ENCODE measurements around the gene ARID1A.

Gene ARID1A

GRCh38 chr1:26824731-26825130 lies 128.9 kb downstream of the ARID1A start:
- peak overlapping the region; percentile 92 for H3K27ac Mint-ChIP-seq
- no peaks in the 10 kb centered on the region for H3K27me3 Mint-ChIP-seq
- no peaks in the 10 kb centered on the region for H3K36me3 Mint-ChIP-seq
- H3K4me3 Mint-ChIP-seq, result peak overlapping the region; percentile 90
- H3K4me1 Mint-ChIP-seq (ENCODE audit: low read depth), result peaks cover 52% of the 10 kb centered on the region
- no peaks in the 10 kb centered on the region for H3K9me3 Mint-ChIP-seq (ENCODE audit: low read depth)

GRCh38 chr1:26826261-26827105 lies 130.7 kb downstream of the ARID1A start, which contains the start of gene ZDHHC18:
Gene ZDHHC18, plus strand, starts transcription at chr1:26826688. Its CDS starts 117 bp downstream, at chr1:26826805.
- Mint-ChIP-seq H3K27me3 (no peaks in the 10 kb centered on the region), H3K4me1 (ENCODE audit: low read depth) (peaks cover 56% of the 10 kb centered on the region), H3K36me3 (no peaks in the 10 kb centered on the region), H3K27ac (peak within 1 kb of the TSS; percentile 98), H3K9me3 (ENCODE audit: low read depth) (no peaks in the 10 kb centered on the region), H3K4me3 (peak within 1 kb of the TSS; percentile 95)

DNA sequence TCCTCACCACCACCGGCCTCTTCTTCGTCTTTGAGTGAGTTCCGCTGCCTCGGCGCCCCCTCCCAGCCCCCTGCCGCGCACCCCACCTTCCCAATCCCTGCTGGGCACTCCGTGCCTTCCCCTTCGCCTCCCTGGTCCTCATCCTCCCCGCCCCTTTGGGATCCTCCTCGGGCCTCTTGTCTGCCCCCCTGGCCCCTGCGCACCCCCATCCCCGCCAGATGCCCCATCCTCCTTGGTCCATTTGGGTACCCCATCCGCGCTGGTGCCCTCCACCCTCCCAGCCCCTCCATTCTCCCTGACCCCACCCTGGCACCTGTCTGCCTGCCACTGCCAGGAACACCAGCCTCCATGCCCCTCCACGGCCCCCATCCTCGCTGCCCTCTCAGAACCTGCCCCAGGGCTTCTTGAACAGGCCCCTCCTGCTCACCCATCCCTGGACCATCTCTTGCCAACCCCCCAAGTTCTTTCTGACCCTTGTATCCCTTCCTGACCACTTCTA lies 131.3 kb downstream of the ARID1A start:
- Mint-ChIP-seq H3K36me3 (no peaks in the 10 kb centered on the region), H3K4me3 (peak overlapping the region; percentile 95), H3K9me3 (ENCODE audit: low read depth) (no peaks in the 10 kb centered on the region), H3K4me1 (ENCODE audit: low read depth) (peaks cover 62% of the 10 kb centered on the region), H3K27ac (peak overlapping the region; percentile 98), H3K27me3 (no peaks in the 10 kb centered on the region)

- no peaks in the 10 kb centered on the region for H3K27me3 Mint-ChIP-seq
Measured at GRCh38 chr1:26827663-26828062, 131.8 kb downstream of the ARID1A start.

GRCh38 chr1:26828411-26828991 lies 132.7 kb downstream of the ARID1A start:
- no peaks in the 10 kb centered on the region for H3K9me3 Mint-ChIP-seq (ENCODE audit: low read depth)
- H3K36me3 Mint-ChIP-seq, result peaks cover 5% of the 10 kb centered on the region
- no peaks in the 10 kb centered on the region for H3K27me3 Mint-ChIP-seq
- peaks cover 72% of the 10 kb centered on the region for H3K4me1 Mint-ChIP-seq (ENCODE audit: low read depth)
- peak overlapping the region; percentile 95 for H3K4me3 Mint-ChIP-seq
- peak overlapping the region; percentile 98 for H3K27ac Mint-ChIP-seq

More at GRCh38 chr1:26827663-26828062, 131.8 kb downstream of the ARID1A start:
- peak overlapping the region; percentile 98 for H3K27ac Mint-ChIP-seq
- no peaks in the 10 kb centered on the region for H3K9me3 Mint-ChIP-seq (ENCODE audit: low read depth)
- H3K4me3 Mint-ChIP-seq, result peak overlapping the region; percentile 95
- no peaks in the 10 kb centered on the region for H3K36me3 Mint-ChIP-seq
- peaks cover 67% of the 10 kb centered on the region for H3K4me1 Mint-ChIP-seq (ENCODE audit: low read depth)

DNA sequence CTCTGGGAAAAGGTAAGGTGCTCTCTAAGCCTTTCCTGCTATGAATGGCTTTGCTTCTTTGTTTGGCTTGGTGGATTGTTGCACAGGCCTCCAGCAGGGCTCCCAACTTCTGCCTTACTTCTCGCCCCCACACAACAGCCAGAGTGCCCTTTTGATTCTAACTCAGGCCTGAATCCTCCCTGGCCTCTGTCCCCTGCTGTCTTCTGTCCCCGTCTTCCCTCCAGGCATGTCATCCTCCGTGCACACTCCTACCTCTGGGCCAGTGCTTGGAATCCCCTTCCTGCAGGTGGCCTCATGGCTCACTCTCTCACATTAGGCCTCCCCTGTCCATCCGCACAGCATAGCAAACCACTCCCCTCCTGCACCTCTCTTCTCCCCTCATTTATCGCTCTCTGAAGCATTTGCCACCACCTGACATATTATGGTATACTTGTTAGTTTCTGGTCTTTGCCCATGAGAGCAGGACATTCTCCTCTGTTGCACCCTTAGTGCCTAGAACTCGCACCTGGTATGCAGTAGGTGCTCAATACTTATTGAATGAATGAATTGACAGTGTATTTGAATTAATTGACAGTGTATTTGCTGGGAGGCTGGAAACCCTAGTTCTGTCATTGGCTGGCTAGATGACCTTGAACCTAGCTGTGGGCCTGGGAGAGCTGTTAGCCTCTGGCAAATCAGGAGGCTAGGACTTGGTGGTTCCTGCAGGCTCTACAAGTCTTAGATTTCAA lies 133.5 kb downstream of the ARID1A start:
- Mint-ChIP-seq H3K4me3 (peak overlapping the region; percentile 95), H3K36me3 (peaks cover 5% of the 10 kb centered on the region), H3K4me1 (ENCODE audit: low read depth) (peaks cover 81% of the 10 kb centered on the region), H3K9me3 (ENCODE audit: low read depth) (no peaks in the 10 kb centered on the region), H3K27me3 (no peaks in the 10 kb centered on the region), H3K27ac (peak overlapping the region; percentile 98)

- peaks cover 5% of the 10 kb centered on the region for H3K36me3 Mint-ChIP-seq
- no peaks in the 10 kb centered on the region for H3K9me3 Mint-ChIP-seq (ENCODE audit: low read depth)
- H3K27ac Mint-ChIP-seq, result peak overlapping the region; percentile 98
- peaks cover 74% of the 10 kb centered on the region for H3K4me1 Mint-ChIP-seq (ENCODE audit: low read depth)
- H3K4me3 Mint-ChIP-seq, result no peak overlapping the region
- no peaks in the 10 kb centered on the region for H3K27me3 Mint-ChIP-seq
Measured at GRCh38 chr1:26831059-26831458, 135.2 kb downstream of the ARID1A start.
